ENCODE results near the gene FGD6.

- no peak for TF ChIP-seq POLR2A (IDR thresholded peaks at IDR 0.05)
- no peak for TF ChIP-seq CTCF (IDR thresholded peaks at IDR 0.05)
- no peak for TF ChIP-seq POLR2AphosphoS5 (IDR thresholded peaks at IDR 0.05; ENCODE audit: insufficient read depth in 1 of 2, low read depth in 1 of 2)
Observed at GRCh38 chr12:95231190-95231589, 13.9 kb upstream of the FGD6 start.
